Endodermal cell (in vitro differentiated cells): ENCODE results near the gene RBFOX1. TPM values are rescaled to one million over a fixed set of nuclear protein-coding genes. Genes with fewer than 3 reads are reported as not detected.

Experiments
- DNase-seq: peaks from one replicate; pipeline ENCODE4 v3.0.0-alpha.2; 2017
- H3K27ac ChIP-seq: 2 replicates; pipeline ENCODE4 v1.5.1; 2013; ENCODE audit warnings: mild to moderate bottlenecking, low read depth, low read length, moderate library complexity
- H3K27me3 ChIP-seq: 2 replicates; pipeline ENCODE4 v1.6.1; 2013; ENCODE audit warnings: mild to moderate bottlenecking, low read length, moderate library complexity; ENCODE audit not compliant: insufficient read depth, control insufficient read depth, poor library complexity, severe bottlenecking
- H3K36me3 ChIP-seq: 2 replicates; pipeline ENCODE4 v1.7.0; 2013; ENCODE audit warnings: mild to moderate bottlenecking, low read length, moderate library complexity; ENCODE audit not compliant: control insufficient read depth, insufficient read depth
- H3K4me1 ChIP-seq: one replicate; pipeline ENCODE4 v1.7.0; 2013; ENCODE audit warnings: low read length; ENCODE audit not compliant: control insufficient read depth, insufficient read depth
- H3K4me3 ChIP-seq: 2 replicates; pipeline ENCODE4 v1.5.1; 2013; ENCODE audit warnings: mild to moderate bottlenecking, low read length, moderate library complexity
- H3K9ac ChIP-seq: 2 replicates; pipeline ENCODE4 v1.6.1; 2013; ENCODE audit warnings: mild to moderate bottlenecking, low read length, moderate library complexity; ENCODE audit not compliant: poor library complexity, severe bottlenecking; ENCODE audit errors: extremely low read depth
- H3K9me3 ChIP-seq: 2 replicates; pipeline ENCODE4 v1.6.1; 2013; ENCODE audit warnings: mild to moderate bottlenecking, low read length, moderate library complexity; ENCODE audit not compliant: control insufficient read depth
- H3K27ac Mint-ChIP-seq: 2 replicates; pipeline ENCODE4 v1.8.0; 2020; ENCODE audit warnings: mixed read lengths
- H3K27me3 Mint-ChIP-seq: 2 replicates; pipeline ENCODE4 v1.8.0; 2021; ENCODE audit warnings: mild to moderate bottlenecking, mixed read lengths; ENCODE audit not compliant: insufficient read depth
- H3K36me3 Mint-ChIP-seq: 2 replicates; pipeline ENCODE4 v1.8.0; 2020; ENCODE audit warnings: low read depth, mixed read lengths
- H3K4me1 Mint-ChIP-seq: 2 replicates; pipeline ENCODE4 v1.8.0; 2020; ENCODE audit warnings: mixed read lengths
- H3K4me3 Mint-ChIP-seq: 2 replicates; pipeline ENCODE4 v1.8.0; 2020; ENCODE audit warnings: mild to moderate bottlenecking, moderate library complexity, mixed read lengths
- H3K9me3 Mint-ChIP-seq: 2 replicates; pipeline ENCODE4 v1.8.0; 2020; ENCODE audit warnings: mild to moderate bottlenecking, mixed read lengths
- WGBS, 2 experiments: methylation state at CpG; one replicate each; pipeline versions ENCODE4 v1.1.5 to v1.1.7; 2013; ENCODE audit warnings: missing lambda C conversion rate in 2 of 2, mixed read lengths in 1 of 2; ENCODE audit not compliant: insufficient coverage in 1 of 2, insufficient read length in 1 of 2; 5-methylcytosine and 5-hydroxymethylcytosine counted together
- total RNA-seq, 2 donors: library from RNA; stranded (reverse); fragmentation: NEBNext Ultra II Directional in 1 of 2; extraction: Animal tissue kit (Norgen Biotek cat#: 25700) in 1 of 2; gene quantifications; 2 replicates in 1 of 2; 3 replicates in 1 of 2; pipeline ENCODE4 v1.2.1, GENCODE V29; 2021
- TF ChIP-seq, protein P1 (sequence below): fragments of 200-600 bp; sonication (generic); conservative IDR thresholded peaks from 2 replicates; pipeline ENCODE4 v1.5.0; 2021; ENCODE audit warnings: antibody characterized with exemption, mild to moderate bottlenecking

RBFOX1 gene
- total RNA-seq, 2 donors from 2014 or later, result 2.6 to 2.7 TPM

GRCh38 chr16:7508656-7509055, 176.0 kb downstream of the RBFOX1 start:
- Histone ChIP-seq H3K27me3 (no peaks in the 10 kb centered on the region), H3K36me3 (no peaks in the 10 kb centered on the region), H3K9me3 (no peaks in the 10 kb centered on the region), H3K4me3 (no peak overlapping the region), H3K4me1 (no peaks in the 10 kb centered on the region), H3K9ac (no peak overlapping the region), H3K27ac (no peak overlapping the region)
- Mint-ChIP-seq H3K4me3 (no peak overlapping the region), H3K27me3 (no peaks in the 10 kb centered on the region), H3K4me1 (peaks cover 15% of the 10 kb centered on the region), H3K36me3 (no peaks in the 10 kb centered on the region), H3K27ac (no peak overlapping the region), H3K9me3 (no peaks in the 10 kb centered on the region)
- 84 to 100% methylated on average over 1 to 3 of the region's 3 CpGs for WGBS, 2 experiments
- DNase-seq, result no peak
- TF ChIP-seq, protein P1, sequence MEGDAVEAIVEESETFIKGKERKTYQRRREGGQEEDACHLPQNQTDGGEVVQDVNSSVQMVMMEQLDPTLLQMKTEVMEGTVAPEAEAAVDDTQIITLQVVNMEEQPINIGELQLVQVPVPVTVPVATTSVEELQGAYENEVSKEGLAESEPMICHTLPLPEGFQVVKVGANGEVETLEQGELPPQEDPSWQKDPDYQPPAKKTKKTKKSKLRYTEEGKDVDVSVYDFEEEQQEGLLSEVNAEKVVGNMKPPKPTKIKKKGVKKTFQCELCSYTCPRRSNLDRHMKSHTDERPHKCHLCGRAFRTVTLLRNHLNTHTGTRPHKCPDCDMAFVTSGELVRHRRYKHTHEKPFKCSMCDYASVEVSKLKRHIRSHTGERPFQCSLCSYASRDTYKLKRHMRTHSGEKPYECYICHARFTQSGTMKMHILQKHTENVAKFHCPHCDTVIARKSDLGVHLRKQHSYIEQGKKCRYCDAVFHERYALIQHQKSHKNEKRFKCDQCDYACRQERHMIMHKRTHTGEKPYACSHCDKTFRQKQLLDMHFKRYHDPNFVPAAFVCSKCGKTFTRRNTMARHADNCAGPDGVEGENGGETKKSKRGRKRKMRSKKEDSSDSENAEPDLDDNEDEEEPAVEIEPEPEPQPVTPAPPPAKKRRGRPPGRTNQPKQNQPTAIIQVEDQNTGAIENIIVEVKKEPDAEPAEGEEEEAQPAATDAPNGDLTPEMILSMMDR, result peak; percentile 59

- Histone ChIP-seq H3K27me3 (no peaks in the 10 kb centered on the region), H3K9ac (no peak overlapping the region), H3K4me3 (no peak overlapping the region), H3K36me3 (no peaks in the 10 kb centered on the region), H3K27ac (peak overlapping the region; percentile 64), H3K9me3 (no peaks in the 10 kb centered on the region), H3K4me1 (no peaks in the 10 kb centered on the region)
- Mint-ChIP-seq H3K27me3 (no peaks in the 10 kb centered on the region), H3K4me3 (no peak overlapping the region), H3K4me1 (peaks cover 15% of the 10 kb centered on the region), H3K27ac (no peak overlapping the region), H3K9me3 (peaks cover 1% of the 10 kb centered on the region), H3K36me3 (no peaks in the 10 kb centered on the region)
- no peak for DNase-seq
- TF ChIP-seq, protein P1, result no peak
- WGBS, 2 experiments, result 93% methylated on average over 21 of the region's 23 CpGs; no CpG with 5 or more reads in 1 of the 2 experiments
Measured at GRCh38 chr16:7509963-7510601, 177.4 kb downstream of the RBFOX1 start.

DNA sequence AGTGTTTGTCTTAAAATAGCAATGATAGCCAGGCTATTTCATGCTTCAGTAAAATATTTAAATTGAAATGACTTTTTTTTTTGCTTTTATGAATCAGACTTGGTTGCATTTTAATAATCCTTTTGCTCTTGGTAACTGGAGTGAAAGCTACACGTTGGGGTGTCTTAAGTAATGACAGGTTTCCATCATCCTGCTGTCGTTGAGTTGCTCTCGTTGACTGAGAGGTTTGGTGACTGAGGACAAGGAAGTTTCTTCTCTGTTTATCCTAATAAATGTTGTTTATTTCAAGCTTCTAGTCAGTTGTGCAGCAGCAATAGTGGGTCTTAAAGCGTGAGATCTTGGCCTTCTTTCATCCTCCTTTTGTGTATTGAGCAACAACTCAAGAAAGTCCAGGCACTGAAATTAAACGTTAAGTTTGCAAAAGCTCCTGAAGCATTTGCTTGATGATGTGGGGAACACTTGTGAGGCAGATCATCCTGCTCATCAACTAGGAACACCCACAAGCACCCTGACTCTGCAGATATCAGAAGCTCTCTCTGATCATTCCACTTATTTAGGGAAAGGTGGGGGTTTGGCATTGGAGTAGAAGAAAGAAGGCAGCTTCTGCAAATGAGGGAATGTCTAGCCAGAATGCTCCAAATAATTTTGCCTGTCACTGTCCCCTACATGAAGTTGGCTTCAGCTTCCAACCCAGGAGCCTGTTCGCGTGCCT, 179.1 kb downstream of the RBFOX1 start:
- H3K27me3 ChIP-seq, result no peaks in the 10 kb centered on the region
- no peak overlapping the region for H3K9ac ChIP-seq
- no peaks in the 10 kb centered on the region for H3K27me3 Mint-ChIP-seq
- no peak overlapping the region for H3K27ac ChIP-seq
- 92% methylated on average over 4 to 7 of the region's 7 CpGs for WGBS, 2 experiments
- H3K9me3 ChIP-seq, result no peaks in the 10 kb centered on the region
- TF ChIP-seq, protein P1, result no peak
- H3K9me3 Mint-ChIP-seq, result peaks cover 1% of the 10 kb centered on the region
- DNase-seq, result no peak
- H3K4me3 ChIP-seq, result no peak overlapping the region
- no peaks in the 10 kb centered on the region for H3K36me3 ChIP-seq
- peaks cover 15% of the 10 kb centered on the region for H3K4me1 Mint-ChIP-seq
- H3K4me1 ChIP-seq, result no peaks in the 10 kb centered on the region
- no peak overlapping the region for H3K4me3 Mint-ChIP-seq
- no peak overlapping the region for H3K27ac Mint-ChIP-seq
- no peaks in the 10 kb centered on the region for H3K36me3 Mint-ChIP-seq
